Effector CD4-positive, alpha-beta T cell (primary cell): ENCODE measurements around the gene PALD1.

ENCODE experiments used
- DNase-seq: peaks from one replicate; pipeline ENCODE4 v3.0.0-alpha.2; 2020

The PALD1 gene

GRCh38 chr10:70615784-70616522 lies 137.4 kb downstream of the PALD1 start:
- no peak for DNase-seq

- DNase-seq, result no peak
Measured at GRCh38 chr10:70616761-70617160, 138.2 kb downstream of the PALD1 start.
